Measurements from ENCODE around the gene MDM2.
"Not testable (repeated sequence)": the region's sequence is repeated elsewhere in the genome, so short reads cannot be mapped to it uniquely, and the experiment has no call there.

MDM2 gene

GRCh38 chr12:68792952-68793351 is 15.0 kb upstream of the MDM2 start:
- H3K9me3 Mint-ChIP-seq: no peaks in the 10 kb centered on the region
- DNase-seq: no peak
- H3K27me3 Mint-ChIP-seq: no peaks in the 10 kb centered on the region
- no peaks in the 10 kb centered on the region for H3K36me3 Mint-ChIP-seq (ENCODE audit: low read depth)
- no peak overlapping the region for H3K27ac Mint-ChIP-seq
- H3K4me3 Mint-ChIP-seq: no peak overlapping the region
- no peaks in the 10 kb centered on the region for H3K4me1 Mint-ChIP-seq (ENCODE audit: low read depth)

- Mint-ChIP-seq H3K27me3 (no peaks in the 10 kb centered on the region), H3K4me3 (no peak overlapping the region), H3K36me3 (ENCODE audit: low read depth) (no peaks in the 10 kb centered on the region), H3K4me1 (ENCODE audit: low read depth) (no peaks in the 10 kb centered on the region), H3K9me3 (no peaks in the 10 kb centered on the region), H3K27ac (no peak overlapping the region)
- no peak for DNase-seq
These were observed 14.5 kb upstream of the MDM2 start for GRCh38 chr12:68793436-68793835.

- no peak for DNase-seq
- no peaks in the 10 kb centered on the region for H3K9me3 Mint-ChIP-seq
- no peaks in the 10 kb centered on the region for H3K27me3 Mint-ChIP-seq
- no peak overlapping the region for H3K4me3 Mint-ChIP-seq
- H3K4me1 Mint-ChIP-seq (ENCODE audit: low read depth): no peaks in the 10 kb centered on the region
- H3K27ac Mint-ChIP-seq: no peak overlapping the region
- H3K36me3 Mint-ChIP-seq (ENCODE audit: low read depth): no peaks in the 10 kb centered on the region
These were observed 13.9 kb upstream of the MDM2 start for GRCh38 chr12:68793975-68794652.

- no peaks in the 10 kb centered on the region for H3K9me3 Mint-ChIP-seq
- no peaks in the 10 kb centered on the region for H3K4me1 Mint-ChIP-seq (ENCODE audit: low read depth)
- H3K27me3 Mint-ChIP-seq: no peaks in the 10 kb centered on the region
- no peak overlapping the region for H3K4me3 Mint-ChIP-seq
- H3K27ac Mint-ChIP-seq: no peak overlapping the region
- no peak for DNase-seq
- no peaks in the 10 kb centered on the region for H3K36me3 Mint-ChIP-seq (ENCODE audit: low read depth)
These were observed 13.2 kb upstream of the MDM2 start for GRCh38 chr12:68794653-68795251.

- H3K4me3 Mint-ChIP-seq: no peak overlapping the region
- no peak overlapping the region for H3K27ac Mint-ChIP-seq
- no peak for DNase-seq
- H3K4me1 Mint-ChIP-seq (ENCODE audit: low read depth): no peaks in the 10 kb centered on the region
- no peaks in the 10 kb centered on the region for H3K27me3 Mint-ChIP-seq
- H3K36me3 Mint-ChIP-seq (ENCODE audit: low read depth): no peaks in the 10 kb centered on the region
- no peaks in the 10 kb centered on the region for H3K9me3 Mint-ChIP-seq
These were observed 11.6 kb upstream of the MDM2 start for GRCh38 chr12:68796399-68796798.

GRCh38 chr12:68798882-68799234 is 9.1 kb upstream of the MDM2 start:
- H3K36me3 Mint-ChIP-seq (ENCODE audit: low read depth): no peaks in the 10 kb centered on the region
- H3K9me3 Mint-ChIP-seq: no peaks in the 10 kb centered on the region
- no peak overlapping the region for H3K27ac Mint-ChIP-seq
- H3K27me3 Mint-ChIP-seq: no peaks in the 10 kb centered on the region
- DNase-seq: no peak
- H3K4me1 Mint-ChIP-seq (ENCODE audit: low read depth): no peaks in the 10 kb centered on the region
- no peak overlapping the region for H3K4me3 Mint-ChIP-seq

GRCh38 chr12:68800294-68800693 is 7.7 kb upstream of the MDM2 start:
- Mint-ChIP-seq H3K9me3 (no peaks in the 10 kb centered on the region), H3K4me1 (ENCODE audit: low read depth) (no peaks in the 10 kb centered on the region), H3K4me3 (no peak overlapping the region), H3K27me3 (no peaks in the 10 kb centered on the region), H3K36me3 (ENCODE audit: low read depth) (no peaks in the 10 kb centered on the region), H3K27ac (no peak overlapping the region)
- no peak for DNase-seq

GRCh38 chr12:68801124-68801523 is 6.9 kb upstream of the MDM2 start:
- not testable (repeated sequence) for H3K4me1 Mint-ChIP-seq (ENCODE audit: low read depth); H3K9me3 Mint-ChIP-seq; H3K27me3 Mint-ChIP-seq; H3K36me3 Mint-ChIP-seq (ENCODE audit: low read depth); H3K27ac Mint-ChIP-seq; DNase-seq; H3K4me3 Mint-ChIP-seq

- not testable (repeated sequence) for H3K9me3 Mint-ChIP-seq; H3K36me3 Mint-ChIP-seq (ENCODE audit: low read depth)
These were observed 5.6 kb upstream of the MDM2 start for GRCh38 chr12:68802372-68802745.

GRCh38 chr12:68802911-68803651 is 4.9 kb upstream of the MDM2 start:
- not testable (repeated sequence) for DNase-seq; H3K27me3 Mint-ChIP-seq; H3K36me3 Mint-ChIP-seq (ENCODE audit: low read depth); H3K4me1 Mint-ChIP-seq (ENCODE audit: low read depth); H3K27ac Mint-ChIP-seq; H3K9me3 Mint-ChIP-seq; H3K4me3 Mint-ChIP-seq

More at GRCh38 chr12:68802372-68802745, 5.6 kb upstream of the MDM2 start:
- not testable (repeated sequence) for H3K27me3 Mint-ChIP-seq; DNase-seq; H3K4me1 Mint-ChIP-seq (ENCODE audit: low read depth); H3K27ac Mint-ChIP-seq; H3K4me3 Mint-ChIP-seq

- Mint-ChIP-seq H3K27ac (no peak overlapping the region), H3K36me3 (ENCODE audit: low read depth) (peaks cover 15% of the 10 kb centered on the region), H3K4me1 (ENCODE audit: low read depth) (peaks cover 14% of the 10 kb centered on the region), H3K9me3 (no peaks in the 10 kb centered on the region), H3K27me3 (no peaks in the 10 kb centered on the region), H3K4me3 (no peak overlapping the region)
- DNase-seq: no peak
These were observed 3.9 kb upstream of the MDM2 start for GRCh38 chr12:68803948-68804656.

GRCh38 chr12:68804657-68805591 is 3.1 kb upstream of the MDM2 start:
- H3K36me3 Mint-ChIP-seq (ENCODE audit: low read depth): peaks cover 23% of the 10 kb centered on the region
- H3K4me1 Mint-ChIP-seq (ENCODE audit: low read depth): peaks cover 22% of the 10 kb centered on the region
- H3K4me3 Mint-ChIP-seq: no peak overlapping the region
- DNase-seq: no peak
- H3K27ac Mint-ChIP-seq: no peak overlapping the region
- no peaks in the 10 kb centered on the region for H3K9me3 Mint-ChIP-seq
- no peaks in the 10 kb centered on the region for H3K27me3 Mint-ChIP-seq

GRCh38 chr12:68805592-68806120 is 2.3 kb upstream of the MDM2 start:
- H3K27ac Mint-ChIP-seq: no peak overlapping the region
- peaks cover 23% of the 10 kb centered on the region for H3K4me1 Mint-ChIP-seq (ENCODE audit: low read depth)

More at GRCh38 chr12:68805592-68806120, 2.3 kb upstream of the MDM2 start:
- H3K36me3 Mint-ChIP-seq (ENCODE audit: low read depth): peaks cover 28% of the 10 kb centered on the region
- H3K9me3 Mint-ChIP-seq: no peaks in the 10 kb centered on the region
- H3K4me3 Mint-ChIP-seq: no peak overlapping the region
- H3K27me3 Mint-ChIP-seq: no peaks in the 10 kb centered on the region
- DNase-seq: no peak
